NCI-H510A (cell line): ENCODE data around the gene TTLL11.
A peak's percentile ranks its signal among the peaks of the same experiment; 100 is the strongest.

ENCODE experiments used
- DNase-seq: peaks from one replicate; lab custom pipeline; 2025; lab: John Stamatoyannopoulos, UW

The TTLL11 gene

GRCh38 chr9:122092611-122093506 is at the start of gene TTLL11:
Gene TTLL11, minus strand, starts transcription at chr9:122093308. Its CDS starts 160 bp downstream, at chr9:122093148.
- peak; percentile 91 for DNase-seq

GRCh38 chr9:122141671-122142070 is 48.6 kb upstream of the TTLL11 start:
- DNase-seq: no peak

- no peak for DNase-seq
These were observed 47.5 kb upstream of the TTLL11 start for GRCh38 chr9:122140368-122141193.

GRCh38 chr9:122138560-122139268 is 45.6 kb upstream of the TTLL11 start:
- no peak for DNase-seq

GRCh38 chr9:122135529-122135859 is 42.4 kb upstream of the TTLL11 start:
- DNase-seq: no peak

- DNase-seq: no peak
These were observed 41.9 kb upstream of the TTLL11 start for GRCh38 chr9:122134822-122135528.

- DNase-seq: no peak
These were observed 41.0 kb upstream of the TTLL11 start for GRCh38 chr9:122133984-122134535.

GRCh38 chr9:122133263-122133983 is 40.3 kb upstream of the TTLL11 start:
- no peak for DNase-seq

GRCh38 chr9:122132539-122132938 is 39.4 kb upstream of the TTLL11 start:
- no peak for DNase-seq

- no peak for DNase-seq
These were observed 38.4 kb upstream of the TTLL11 start for GRCh38 chr9:122131401-122132001.

GRCh38 chr9:122130837-122131236 is 37.7 kb upstream of the TTLL11 start:
- DNase-seq: no peak

GRCh38 chr9:122129969-122130368 is 36.9 kb upstream of the TTLL11 start:
- no peak for DNase-seq

- no peak for DNase-seq
These were observed 35.8 kb upstream of the TTLL11 start for GRCh38 chr9:122128969-122129343.

GRCh38 chr9:122128007-122128968 is 35.2 kb upstream of the TTLL11 start:
- DNase-seq: no peak

GRCh38 chr9:122127396-122127798 is 34.3 kb upstream of the TTLL11 start:
- no peak for DNase-seq

- no peak for DNase-seq
These were observed 33.5 kb upstream of the TTLL11 start for GRCh38 chr9:122126331-122127261.

GRCh38 chr9:122125509-122126330 is 32.6 kb upstream of the TTLL11 start:
- no peak for DNase-seq
